Calu3 (cell line): ENCODE data around the gene NAGLU. TPM values are rescaled to one million over a fixed set of nuclear protein-coding genes. Genes with fewer than 3 reads are reported as not detected.
A peak's percentile ranks its signal among the peaks of the same experiment; 100 is the strongest.

Experiments
- BruUV-seq: library from RNA; stranded (reverse); fragments of 400-500 nt; replicated peaks from 2 replicates; lab custom pipeline; 2021; lab: Mats Ljungman, UMichigan
- CTCF ChIA-PET: fragments of 300-600 bp; sonication (Branson Sonifier 250); formaldehyde crosslinking; loops from one replicate; lab custom pipeline; 2022; ENCODE audit warnings: antibody characterized with exemption; lab: Charles Lee
- DNase-seq: peaks from one replicate; pipeline ENCODE4 v3.0.0; 2022
- H3K27ac Mint-ChIP-seq: one replicate; pipeline ENCODE4 v1.8.0; 2022; ENCODE audit warnings: mixed read lengths; ENCODE audit not compliant: unreplicated experiment
- H3K27me3 Mint-ChIP-seq: one replicate; pipeline ENCODE4 v1.8.0; 2022; ENCODE audit warnings: mixed read lengths; ENCODE audit not compliant: unreplicated experiment
- H3K36me3 Mint-ChIP-seq: one replicate; pipeline ENCODE4 v1.8.0; 2022; ENCODE audit warnings: mild to moderate bottlenecking, moderate library complexity, mixed read lengths; ENCODE audit not compliant: insufficient read depth, unreplicated experiment
- H3K4me1 Mint-ChIP-seq: one replicate; pipeline ENCODE4 v1.8.0; 2022; ENCODE audit warnings: mild to moderate bottlenecking, low read depth, mixed read lengths; ENCODE audit not compliant: unreplicated experiment
- H3K4me3 Mint-ChIP-seq: one replicate; pipeline ENCODE4 v1.8.0; 2022; ENCODE audit warnings: mild to moderate bottlenecking, low read depth, moderate library complexity, mixed read lengths; ENCODE audit not compliant: unreplicated experiment
- H3K9me3 Mint-ChIP-seq: one replicate; pipeline ENCODE4 v1.8.0; 2022; ENCODE audit warnings: low read depth, mixed read lengths; ENCODE audit not compliant: unreplicated experiment
- CTCF ChIP-seq: fragments of 200-600 bp; IDR thresholded peaks from one replicate; pipeline ENCODE4 v1.8.0; 2022; ENCODE audit warnings: antibody characterized with exemption; ENCODE audit not compliant: unreplicated experiment
- intact Hi-C: fragments of 100-400 bp; cut with micrococcal nuclease; formaldehyde crosslinking; loops from one replicate; pipeline ENCODE4 v1.10.0; 2022; ENCODE audit not compliant: unreplicated experiment
- total RNA-seq: library from RNA; stranded (reverse); gene quantifications from 2 replicates; pipeline ENCODE4 v1.2.3, GENCODE V29; 2022

NAGLU gene
- total RNA-seq, 1 experiment from 2014 or later, result 53.8 TPM

- peaks cover 46% of the 10 kb centered on the region for H3K4me1 Mint-ChIP-seq
- no peaks in the 10 kb centered on the region for H3K9me3 Mint-ChIP-seq
- H3K27me3 Mint-ChIP-seq, result no peaks in the 10 kb centered on the region
- no peak for TF ChIP-seq CTCF
- BruUV-seq, result no TSS peak
- no peak for DNase-seq
- H3K27ac Mint-ChIP-seq, result peak overlapping the region; percentile 75
- intact Hi-C loops, result loop anchor here (5.0 kb wide), 1 partner anchor 100 kb away; the partner anchor contains the start of gene PLEKHH3
- peak overlapping the region; percentile 82 for H3K4me3 Mint-ChIP-seq
- CTCF ChIA-PET, result interaction anchor here (0.6 to 2.7 kb wide), 14 partner anchors 10 to 1623 kb away, joined by 3 to 66 read pairs (median 7); partner anchors contain the start of genes ATXN7L3, BECN1, MLX and PLEKHH3
- H3K36me3 Mint-ChIP-seq, result peaks cover 84% of the 10 kb centered on the region
These were observed 41.1 kb downstream of the NAGLU start for GRCh38 chr17:42577140-42577531.

GRCh38 chr17:42577532-42578281 lies 41.7 kb downstream of the NAGLU start, which contains the start of gene PSMC3IP:
Gene PSMC3IP (minus strand): TSS chr17:42577729. CDS start chr17:42577686, 43 bp downstream.
- Mint-ChIP-seq H3K36me3 (peaks cover 86% of the 10 kb centered on the region), H3K4me3 (peak within 1 kb of the TSS; percentile 82), H3K27ac (peak within 1 kb of the TSS; percentile 75), H3K4me1 (peaks cover 46% of the 10 kb centered on the region), H3K27me3 (no peaks in the 10 kb centered on the region), H3K9me3 (no peaks in the 10 kb centered on the region)
- CTCF ChIA-PET, result interaction anchor here (0.5 to 2.7 kb wide), 36 partner anchors 8 to 1622 kb away, joined by 3 to 66 read pairs (median 4); partner anchors contain the start of genes ATXN7L3, BECN1, CNTD1 and CNTNAP1
- intact Hi-C loops, result loop anchor here (1.0 to 5.0 kb wide), 2 partner anchors 100 to 186 kb away; partner anchors contain the start of gene PLEKHH3
- TF ChIP-seq CTCF, result peak; percentile 54
- DNase-seq, result peak; percentile 98
- BruUV-seq, result TSS peak; percentile 69

- no peaks in the 10 kb centered on the region for H3K9me3 Mint-ChIP-seq
- peak; percentile 95 for TF ChIP-seq CTCF
- intact Hi-C loops, result loop anchor here (1.0 to 5.0 kb wide), 2 partner anchors 99 to 185 kb away; partner anchors contain the start of gene PLEKHH3
These were observed 42.3 kb downstream of the NAGLU start for GRCh38 chr17:42578282-42578869.

GRCh38 chr17:42579794-42580551 lies 43.9 kb downstream of the NAGLU start:
- H3K36me3 Mint-ChIP-seq, result peaks cover 79% of the 10 kb centered on the region
- CTCF ChIA-PET, result interaction anchor here (1.1 kb wide), 1 partner anchor 184 kb away, joined by 4 read pairs; no protein-coding TSS in a partner anchor
- no peaks in the 10 kb centered on the region for H3K27me3 Mint-ChIP-seq
- DNase-seq, result no peak
- no peak overlapping the region for H3K4me3 Mint-ChIP-seq
- H3K27ac Mint-ChIP-seq, result no peak overlapping the region
- intact Hi-C loops, result loop anchor here (5.0 kb wide), 1 partner anchor 97 kb away; the partner anchor contains the start of gene PLEKHH3
- H3K9me3 Mint-ChIP-seq, result no peaks in the 10 kb centered on the region
- peaks cover 35% of the 10 kb centered on the region for H3K4me1 Mint-ChIP-seq
- no peak for TF ChIP-seq CTCF
- no TSS peak for BruUV-seq

More at GRCh38 chr17:42578282-42578869, 42.3 kb downstream of the NAGLU start:
- Mint-ChIP-seq H3K27ac (peak overlapping the region; percentile 75), H3K36me3 (peaks cover 82% of the 10 kb centered on the region), H3K27me3 (no peaks in the 10 kb centered on the region), H3K4me3 (peak overlapping the region; percentile 82), H3K4me1 (peaks cover 40% of the 10 kb centered on the region)
- DNase-seq, result peak; percentile 92
- no TSS peak for BruUV-seq
- CTCF ChIA-PET, result interaction anchor here (0.5 to 2.7 kb wide), 34 partner anchors 8 to 420 kb away, joined by 3 to 66 read pairs (median 4); partner anchors contain the start of genes BECN1, CNTD1, CNTNAP1 and COA3
